Fibroblast of lung (primary cell): Measurements from ENCODE around the gene EMB.

Source experiments
- CTCF ChIP-seq, 2 donors: IDR thresholded peaks in 1 of 2; conservative IDR thresholded peaks in 1 of 2; 1 replicate in 1 of 2; 2 replicates in 1 of 2; pipeline ENCODE4 v1.5.1; 2011 to 2012; ENCODE audit warnings: low read length in 2 of 2, control low read depth in 1 of 2, inconsistent platforms in 1 of 2, low read depth in 1 of 2, mild to moderate bottlenecking in 1 of 2
- EZH2 ChIP-seq: IDR thresholded peaks from 2 replicates; pipeline ENCODE4 v1.5.1; 2012; ENCODE audit warnings: low read length, control low read depth, mild to moderate bottlenecking; ENCODE audit errors: missing control alignments

GRCh38 chr5:50365426-50366251, 75.4 kb downstream of the EMB start:
- TF ChIP-seq CTCF (conservative IDR thresholded peaks at IDR 0.05 in 1 of 2, IDR thresholded peaks at IDR 0.05 in 1 of 2; ENCODE audit: low read depth in 1 of 2, low read length in 2 of 2) (no peak), EZH2 (no peak)
